Neutrophil (primary cell): ENCODE results near the gene ANKRD18A.
A peak's percentile ranks its signal among the peaks of the same experiment; 100 is the strongest.

Source experiments
- H3K27ac ChIP-seq: fragments of 200-600 bp; sonication (generic); 2 replicates; pipeline ENCODE4 v1.5.1; 2016; ENCODE audit warnings: mild to moderate bottlenecking, moderate library complexity
- H3K27me3 ChIP-seq: fragments of 200-600 bp; sonication (generic); 2 replicates; pipeline ENCODE4 v1.6.0; 2016; ENCODE audit warnings: mild to moderate bottlenecking
- H3K36me3 ChIP-seq: fragments of 200-600 bp; sonication (generic); 2 replicates; pipeline ENCODE4 v1.5.1; 2017
- H3K4me1 ChIP-seq, 2 experiments: fragments of 200-600 bp in 1 of 2; sonication (generic) in 1 of 2; 1 replicate in 1 of 2; 2 replicates in 1 of 2; pipeline versions ENCODE4 v1.5.1 to v1.6.1; 2013 to 2016; ENCODE audit warnings: low read depth in 1 of 2, low read length in 1 of 2, mild to moderate bottlenecking in 1 of 2, moderate library complexity in 1 of 2; ENCODE audit not compliant: control insufficient read depth in 1 of 2, insufficient read depth in 1 of 2
- H3K4me3 ChIP-seq, 2 experiments: fragments of 200-600 bp in 1 of 2; sonication (generic) in 1 of 2; 1 replicate in 1 of 2; 2 replicates in 1 of 2; pipeline ENCODE4 v1.5.1; 2013 to 2016; ENCODE audit warnings: low read depth in 1 of 2, low read length in 1 of 2, mild to moderate bottlenecking in 1 of 2, moderate library complexity in 1 of 2
- H3K9me3 ChIP-seq: fragments of 200-600 bp; sonication (generic); 2 replicates; pipeline ENCODE4 v1.5.1; 2016
- CTCF ChIP-seq: fragments of 200-600 bp; sonication (generic); IDR thresholded peaks from 2 replicates; pipeline ENCODE4 v1.5.1; 2016; ENCODE audit warnings: antibody characterized with exemption

Gene ANKRD18A

DNA sequence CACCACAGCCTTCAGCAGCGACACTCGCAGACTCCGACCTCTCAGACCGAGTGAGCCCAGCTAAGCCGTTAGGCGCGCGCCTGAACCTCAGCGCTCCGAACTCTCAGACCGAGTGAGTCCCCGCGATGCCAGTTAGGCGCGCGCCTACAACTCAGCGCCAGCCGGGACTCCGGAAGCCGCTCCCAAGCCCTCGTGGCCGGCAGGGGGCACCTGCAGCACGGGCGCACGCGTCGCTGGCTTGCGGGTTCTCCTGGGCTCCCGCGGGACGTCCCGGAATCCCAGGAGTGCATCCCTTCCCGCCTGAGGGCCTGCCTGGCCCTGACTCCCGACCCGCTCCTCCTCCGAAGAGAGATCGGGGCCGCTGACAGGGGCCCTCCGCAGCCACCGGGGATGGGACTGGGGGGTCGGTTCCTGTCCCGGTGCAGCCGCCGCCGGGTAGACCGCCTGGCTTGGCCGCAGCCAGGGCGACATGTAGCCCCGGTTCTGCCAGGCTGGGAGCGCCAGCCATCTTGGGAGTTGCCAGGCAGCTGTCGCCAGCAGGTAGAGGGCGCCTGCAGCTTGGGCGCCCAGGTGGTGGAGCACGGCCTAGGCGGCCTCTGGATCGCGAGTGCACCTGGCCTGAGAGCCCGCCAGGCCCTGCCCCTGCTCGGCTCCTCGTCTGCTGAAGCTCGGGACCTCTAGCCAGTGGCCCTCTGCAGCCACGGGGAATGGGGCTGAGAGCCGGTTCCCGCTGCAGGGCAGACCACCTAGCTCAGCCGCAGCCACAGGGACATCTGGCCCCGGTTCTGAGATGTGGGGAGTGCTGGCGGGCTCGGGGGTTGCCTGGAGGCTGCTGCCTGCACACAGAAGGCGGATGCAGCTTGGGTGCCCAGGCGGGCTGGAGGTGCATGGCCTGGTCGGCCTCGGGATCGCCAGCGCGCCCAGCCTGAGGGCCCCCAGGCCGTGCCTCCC lies at the start of gene ANKRD18A:
TSS of gene ANKRD18A (minus strand) at position 114 of the 951 bp plus-strand sequence. CDS start 311 bp downstream, outside the sequence.
- peaks cover 28 to 43% of the 10 kb centered on the region in 2 experiments for H3K4me1 ChIP-seq
- no peaks in the 10 kb centered on the region for H3K9me3 ChIP-seq
- H3K27me3 ChIP-seq: peaks cover 23% of the 10 kb centered on the region
- peak within 1 kb of the TSS; percentile 31 for H3K27ac ChIP-seq
- no peak for TF ChIP-seq CTCF
- peak within 1 kb of the TSS; percentile 58 to 77 for H3K4me3 ChIP-seq
- H3K36me3 ChIP-seq: no peaks in the 10 kb centered on the region

- no peak for TF ChIP-seq CTCF
- Histone ChIP-seq H3K9me3 (no peaks in the 10 kb centered on the region), H3K36me3 (no peaks in the 10 kb centered on the region), H3K27ac (no peak overlapping the region), H3K4me3 (no peak overlapping the region), H3K4me1 (peaks cover 5% of the 10 kb centered on the region in 2 experiments), H3K27me3 (peaks cover 6% of the 10 kb centered on the region)
These were observed 48.5 kb upstream of the ANKRD18A start for GRCh38 chr9:38668791-38669466.

- Histone ChIP-seq H3K4me1 (no peaks in the 10 kb centered on the region), H3K36me3 (no peaks in the 10 kb centered on the region), H3K27ac (no peak overlapping the region), H3K9me3 (no peaks in the 10 kb centered on the region), H3K27me3 (peaks cover 42% of the 10 kb centered on the region), H3K4me3 (no peak overlapping the region)
- TF ChIP-seq CTCF: no peak
These were observed 42.6 kb upstream of the ANKRD18A start for GRCh38 chr9:38662763-38663593.

DNA sequence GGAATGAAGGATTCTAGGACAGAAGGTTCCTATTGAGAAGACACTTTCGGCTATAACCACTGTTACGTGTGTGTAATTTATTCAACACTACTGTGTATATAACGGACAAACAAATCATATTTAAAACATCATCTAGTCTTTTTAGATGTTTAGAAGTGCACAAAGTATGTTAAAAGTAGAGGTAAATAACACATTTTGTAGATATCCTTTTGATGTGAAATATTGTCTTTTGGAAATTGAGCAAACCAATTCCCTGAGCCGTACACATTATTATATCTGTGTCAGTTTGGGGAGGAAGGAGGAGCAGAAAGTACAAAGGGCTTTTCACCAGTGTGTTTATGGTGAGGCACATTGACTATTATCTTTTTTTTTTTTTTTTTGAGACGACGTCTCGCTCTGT lies 39.1 kb upstream of the ANKRD18A start:
- H3K4me3 ChIP-seq: no peak overlapping the region
- no peaks in the 10 kb centered on the region for H3K4me1 ChIP-seq
- H3K36me3 ChIP-seq: no peaks in the 10 kb centered on the region
- H3K27me3 ChIP-seq: peaks cover 76% of the 10 kb centered on the region
- TF ChIP-seq CTCF: no peak
- no peaks in the 10 kb centered on the region for H3K9me3 ChIP-seq
- H3K27ac ChIP-seq: no peak overlapping the region

DNA sequence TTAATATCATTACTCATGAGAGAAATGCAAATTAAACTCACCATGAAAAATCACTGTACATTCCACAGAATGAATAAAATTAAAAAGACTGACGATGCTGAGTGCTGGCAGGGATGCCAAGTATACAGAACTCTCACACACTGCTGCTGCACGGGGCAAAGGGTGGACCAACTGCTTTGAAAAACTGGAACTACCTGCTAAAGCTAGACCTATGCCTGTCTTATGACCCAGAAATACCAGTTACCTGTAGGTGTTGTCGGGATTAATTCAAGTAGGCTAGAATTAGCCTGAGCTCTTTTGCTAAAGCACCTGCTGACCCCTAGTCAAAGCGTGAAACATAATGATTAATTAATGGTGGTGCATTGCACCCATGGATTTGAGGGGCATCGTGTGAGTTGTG lies 36.5 kb upstream of the ANKRD18A start:
- no peak for TF ChIP-seq CTCF
- H3K4me3 ChIP-seq: no peak overlapping the region
- H3K4me1 ChIP-seq: no peaks in the 10 kb centered on the region
- peaks cover 63% of the 10 kb centered on the region for H3K27me3 ChIP-seq
- no peaks in the 10 kb centered on the region for H3K9me3 ChIP-seq
- H3K27ac ChIP-seq: no peak overlapping the region
- no peaks in the 10 kb centered on the region for H3K36me3 ChIP-seq
